TTC549 (cell line): ENCODE measurements around the gene PFDN2.

Experiments
- FAIRE-seq: peaks from 2 replicates; lab custom pipeline; 2012; peaks lifted over from hg19 to GRCh38; lab: Jason Lieb, UNC

Gene PFDN2

GRCh38 chr1:161117759-161118581 is at the start of gene PFDN2, which contains the start of gene NIT1:
Gene PFDN2, minus strand, starts transcription at chr1:161118037. Its CDS starts 11 bp downstream, at chr1:161118026.
Gene NIT1, plus strand, starts transcription at chr1:161118105. Its CDS starts 72 bp downstream, at chr1:161118177.
- FAIRE-seq = peak; percentile 28

GRCh38 chr1:161166669-161167548 is 49.1 kb upstream of the PFDN2 start:
- no peak for FAIRE-seq

GRCh38 chr1:161165742-161166668 is 48.2 kb upstream of the PFDN2 start, which contains the start of gene PPOX:
Gene PPOX, plus strand, starts transcription at chr1:161166426. Its CDS starts 422 bp downstream, at chr1:161166848.
- peak; percentile 98 for FAIRE-seq

- FAIRE-seq = no peak
Observed at GRCh38 chr1:161164901-161165610, 47.2 kb upstream of the PFDN2 start.

- FAIRE-seq = no peak
Observed at GRCh38 chr1:161163793-161164192, 46.0 kb upstream of the PFDN2 start.

GRCh38 chr1:161162806-161163205 is 45.0 kb upstream of the PFDN2 start:
- no peak for FAIRE-seq

- FAIRE-seq = no peak
Observed at GRCh38 chr1:161162052-161162451, 44.2 kb upstream of the PFDN2 start.

GRCh38 chr1:161161652-161162051 is 43.8 kb upstream of the PFDN2 start:
- no peak for FAIRE-seq

- no peak for FAIRE-seq
Observed at GRCh38 chr1:161160671-161161145, 42.9 kb upstream of the PFDN2 start.

- no peak for FAIRE-seq
Observed at GRCh38 chr1:161159913-161160243, 42.0 kb upstream of the PFDN2 start.

GRCh38 chr1:161159087-161159912 is 41.5 kb upstream of the PFDN2 start, which contains the start of gene USP21:
Gene USP21, plus strand, starts transcription at chr1:161159500. Its CDS starts 1,141 bp downstream, at chr1:161160641.
- peak; percentile 37 for FAIRE-seq

- no peak for FAIRE-seq
Observed at GRCh38 chr1:161158316-161159010, 40.6 kb upstream of the PFDN2 start.

- FAIRE-seq = no peak
Observed at GRCh38 chr1:161157867-161158266, 40.0 kb upstream of the PFDN2 start.

- peak; percentile 85 for FAIRE-seq
Observed at GRCh38 chr1:161153682-161154337, 36.0 kb upstream of the PFDN2 start, which contains the start of gene UFC1. Gene UFC1, plus strand, starts transcription at chr1:161153978. Its CDS starts 20 bp downstream, at chr1:161153998.

GRCh38 chr1:161153176-161153575 is 35.3 kb upstream of the PFDN2 start:
- FAIRE-seq = no peak

GRCh38 chr1:161145832-161146231 is 28.0 kb upstream of the PFDN2 start:
- FAIRE-seq = no peak

- FAIRE-seq = peak; percentile 7
Observed at GRCh38 chr1:161140755-161141400, 23.0 kb upstream of the PFDN2 start.

- peak; percentile 93 for FAIRE-seq
Observed at GRCh38 chr1:161139766-161140165, 21.9 kb upstream of the PFDN2 start.
